Sigmoid colon (tissue), 7 donors: ENCODE measurements around the gene FAM78B. TPM values are rescaled to one million over a fixed set of nuclear protein-coding genes. Genes with fewer than 3 reads are reported as not detected.
A peak's percentile ranks its signal among the peaks of the same experiment; 100 is the strongest.

ENCODE experiments used
- DNase-seq: peaks from one replicate; pipeline ENCODE4 v3.0.0-alpha.2; 2019
- H3K27ac ChIP-seq, 4 donors: fragments of 200-600 bp; sonication (generic); one replicate each; pipeline ENCODE4 v1.5.1; 2016 to 2019; ENCODE audit warnings: mild to moderate bottlenecking in 1 of 4
- H3K27me3 ChIP-seq, 3 donors: fragments of 200-600 bp; sonication (generic); one replicate each; pipeline ENCODE4 v1.5.1; 2019; ENCODE audit warnings: mild to moderate bottlenecking in 1 of 3
- H3K36me3 ChIP-seq, 4 donors: fragments of 200-600 bp; sonication (generic); one replicate each; pipeline ENCODE4 v1.5.1; 2016 to 2019
- H3K4me1 ChIP-seq, 4 donors: fragments of 200-600 bp; sonication (generic); one replicate each; pipeline ENCODE4 v1.5.1; 2017 to 2019
- H3K4me3 ChIP-seq, 4 donors: fragments of 200-600 bp; sonication (generic); one replicate each; pipeline ENCODE4 v1.5.1; 2017 to 2019; ENCODE audit warnings: mild to moderate bottlenecking in 2 of 4, moderate library complexity in 1 of 4
- H3K9me3 ChIP-seq, 4 donors: fragments of 200-600 bp in 3 of 4; sonication (generic) in 3 of 4; one replicate each; pipeline versions ENCODE4 v1.5.1 to v1.6.1; 2013 to 2019
- CTCF ChIP-seq, 4 experiments: fragments of 450-650 bp in 3 of 4; fragments of 200-600 bp in 1 of 4; IDR thresholded peaks; one replicate each; pipeline ENCODE4 v1.5.1; 2016 to 2019; ENCODE audit warnings: antibody characterized with exemption in 4 of 4, mild to moderate bottlenecking in 3 of 4, moderate library complexity in 2 of 4
- EP300 ChIP-seq, 4 donors: sonication (generic); formaldehyde crosslinking; IDR thresholded peaks; one replicate each; pipeline ENCODE4 v1.6.1; 2017; ENCODE audit warnings: antibody characterized with exemption in 4 of 4
- POLR2A ChIP-seq, 2 donors: fragments of 450-650 bp; IDR thresholded peaks; one replicate each; pipeline ENCODE4 v1.6.1; 2016; ENCODE audit warnings: antibody characterized with exemption in 2 of 2, mild to moderate bottlenecking in 2 of 2, moderate library complexity in 2 of 2
- POLR2AphosphoS5 ChIP-seq, 4 donors: sonication (generic); formaldehyde crosslinking; IDR thresholded peaks; one replicate each; pipeline ENCODE4 v1.6.1; 2017; ENCODE audit warnings: antibody characterized with exemption in 4 of 4
- WGBS, 2 donors: extraction: QIAGEN DNeasy Blood & Tissue Kit; methylation state at CpG; one replicate each; pipeline ENCODE4 v1.1.7; 2013; 5-methylcytosine and 5-hydroxymethylcytosine counted together
- intact Hi-C: fragments of 100-400 bp; cut with DNase I; formaldehyde crosslinking; loops from one replicate; pipeline ENCODE4 v1.15.1; 2023
- polyA plus RNA-seq, 3 donors: library from polyadenylated mRNA; stranded (reverse); fragments of 200-250 nt; gene quantifications; one replicate each; pipeline ENCODE4 v1.2.3, GENCODE V29; 2013
- total RNA-seq, 4 donors: library from RNA; depleted of rRNA; stranded (reverse); fragments of >200 nt; gene quantifications; one replicate each; pipeline ENCODE4 v1.1.0, GENCODE V29; 2016
- donor health status: healthy with polysubstance abuse.
- donor health status: Bipolar disorder and iron deficiency.
- donor health status: healthy.

The FAM78B gene
- total and polyA plus RNA-seq, 7 donors, result 0.23 to 5.4 (median 2.0) TPM

- 1% methylated on average over 50 of the region's 50 CpGs for WGBS, 2 donors
- DNase-seq, result no peak
- H3K4me1 ChIP-seq, result peaks cover 0 to 27% (median 21%) of the 10 kb centered on the region in 4 donors
- H3K36me3 ChIP-seq, result no peaks in the 10 kb centered on the region
- peak overlapping the region in 3 of 4 donors; percentile 71 to 83 (median 75) for H3K27ac ChIP-seq
- peak overlapping the region; percentile 46 to 79 (median 74) for H3K4me3 ChIP-seq
- intact Hi-C loops, result loop anchor here (5.0 to 10.0 kb wide), 2 partner anchors 239 to 572 kb away; no protein-coding TSS in a partner anchor
- TF ChIP-seq POLR2A (IDR thresholded peaks at IDR 0.05) (no peak), EP300 (IDR thresholded peaks at IDR 0.05) (no peak), CTCF (IDR thresholded peaks at IDR 0.05) (no peak), POLR2AphosphoS5 (IDR thresholded peaks at IDR 0.05) (no peak)
- H3K27me3 ChIP-seq, result no peaks in the 10 kb centered on the region
- no peaks in the 10 kb centered on the region for H3K9me3 ChIP-seq
Measured at GRCh38 chr1:166166329-166166697, 488 bp downstream of the FAM78B start.

- no peaks in the 10 kb centered on the region for H3K9me3 ChIP-seq
- H3K27ac ChIP-seq, result peak overlapping the region in 2 of 4 donors; percentile 71 to 83
- 1 to 2% methylated on average over 61 of the region's 61 CpGs for WGBS, 2 donors
- no peak for DNase-seq
- peaks cover 0 to 27% (median 21%) of the 10 kb centered on the region in 4 donors for H3K4me1 ChIP-seq
- no peaks in the 10 kb centered on the region for H3K27me3 ChIP-seq
- peak overlapping the region; percentile 34 to 79 (median 74) for H3K4me3 ChIP-seq
- intact Hi-C loops, result loop anchor here (5.0 to 10.0 kb wide), 2 partner anchors 238 to 571 kb away; no protein-coding TSS in a partner anchor
- TF ChIP-seq POLR2AphosphoS5 (IDR thresholded peaks at IDR 0.05) (no peak), POLR2A (IDR thresholded peaks at IDR 0.05) (no peak), EP300 (IDR thresholded peaks at IDR 0.05) (no peak), CTCF (IDR thresholded peaks at IDR 0.05) (no peak)
- no peaks in the 10 kb centered on the region for H3K36me3 ChIP-seq
Measured at GRCh38 chr1:166165661-166166328, 1.0 kb downstream of the FAM78B start.

- Histone ChIP-seq H3K27ac (peak overlapping the region in 1 of 4 donors; percentile 71), H3K9me3 (no peaks in the 10 kb centered on the region), H3K4me1 (peaks cover 0 to 27% (median 21%) of the 10 kb centered on the region in 4 donors), H3K36me3 (no peaks in the 10 kb centered on the region), H3K27me3 (no peaks in the 10 kb centered on the region), H3K4me3 (peak overlapping the region; percentile 34 to 79 (median 74))
- peak; percentile 68 for DNase-seq
- 1% methylated on average over 56 of the region's 56 CpGs for WGBS, 2 donors
- intact Hi-C loops, result loop anchor here (5.0 to 10.0 kb wide), 2 partner anchors 238 to 570 kb away; no protein-coding TSS in a partner anchor
- TF ChIP-seq POLR2A (IDR thresholded peaks at IDR 0.05) (no peak), CTCF (IDR thresholded peaks at IDR 0.05) (peak in 2 of 4 experiments; percentile 35 to 55)
Measured at GRCh38 chr1:166164995-166165660, 1.7 kb downstream of the FAM78B start.

GRCh38 chr1:166164646-166164994, 2.2 kb downstream of the FAM78B start:
- Histone ChIP-seq H3K9me3 (no peaks in the 10 kb centered on the region), H3K4me3 (peak overlapping the region in 3 of 4 donors; percentile 71 to 79 (median 78)), H3K4me1 (peaks cover 0 to 27% (median 21%) of the 10 kb centered on the region in 4 donors), H3K36me3 (no peaks in the 10 kb centered on the region), H3K27ac (no peak overlapping the region), H3K27me3 (no peaks in the 10 kb centered on the region)
- DNase-seq, result no peak
- TF ChIP-seq EP300 (IDR thresholded peaks at IDR 0.05) (no peak), CTCF (IDR thresholded peaks at IDR 0.05) (peak in 1 of 4 experiments; percentile 59), POLR2AphosphoS5 (IDR thresholded peaks at IDR 0.05) (no peak), POLR2A (IDR thresholded peaks at IDR 0.05) (no peak)
- intact Hi-C loops, result loop anchor here (10.0 kb wide), 1 partner anchor 570 kb away; no protein-coding TSS in a partner anchor
- 13 to 19% methylated on average over 5 of the region's 5 CpGs for WGBS, 2 donors
